Prostate gland (tissue), 2 donors: ENCODE data around the gene PDE4D. TPM values are rescaled to one million over a fixed set of nuclear protein-coding genes. Genes with fewer than 3 reads are reported as not detected.

Source experiments
- DNase-seq: peaks from one replicate; pipeline ENCODE4 v3.0.0-alpha.2; 2019; ENCODE audit warnings: low spot score
- H3K27ac ChIP-seq, 2 donors: fragments of 200-600 bp; sonication (generic); 2 replicates each; pipeline ENCODE4 v1.5.1; 2017 to 2019
- H3K27me3 ChIP-seq: fragments of 200-600 bp; sonication (generic); replicated peaks from 2 replicates; pipeline ENCODE4 v1.5.1; 2019; ENCODE audit not compliant: insufficient read depth
- H3K36me3 ChIP-seq, 2 donors: fragments of 200-600 bp; sonication (generic); 1 replicate in 1 of 2; 2 replicates in 1 of 2; pipeline versions ENCODE4 v1.5.1 to v1.8.1; 2017 to 2019
- H3K4me1 ChIP-seq: fragments of 200-600 bp; sonication (generic); replicated peaks from 2 replicates; pipeline ENCODE4 v1.5.1; 2019
- H3K4me3 ChIP-seq, 2 donors: fragments of 200-600 bp; sonication (generic); 2 replicates each; pipeline ENCODE4 v1.5.1; 2017 to 2019
- H3K9me3 ChIP-seq: fragments of 200-600 bp; sonication (generic); 2 replicates; pipeline ENCODE4 v1.5.1; 2017
- POLR2A ChIP-seq: fragments of 450-650 bp; IDR thresholded peaks from one replicate; pipeline ENCODE4 v1.6.1; 2016; ENCODE audit warnings: antibody characterized with exemption, mild to moderate bottlenecking
- POLR2AphosphoS5 ChIP-seq: sonication (generic); formaldehyde crosslinking; IDR thresholded peaks from one replicate; pipeline ENCODE4 v1.6.1; 2017; ENCODE audit warnings: antibody characterized with exemption
- WGBS: methylation state at CpG from one replicate; pipeline ENCODE4 v1.1.5; 2018; 5-methylcytosine and 5-hydroxymethylcytosine counted together
- intact Hi-C: fragments of 100-400 bp; cut with DNase I; formaldehyde crosslinking; loops from one replicate; pipeline ENCODE4 v1.14.2; 2022
- total RNA-seq, 2 donors: library from RNA; depleted of rRNA; stranded (reverse); fragments of >200 nt; gene quantifications; one replicate each; pipeline ENCODE4 v1.1.0, GENCODE V29; 2016
- TF ChIP-seq, protein P1 (sequence below), 4 experiments: fragments of 200-600 bp in 2 of 4; fragments of 450-650 bp in 2 of 4; sonication (generic) in 2 of 4; IDR thresholded peaks; 1 replicate in 3 of 4; 2 replicates in 1 of 4; pipeline ENCODE4 v1.5.1; 2016 to 2019; ENCODE audit warnings: antibody characterized with exemption in 4 of 4, mild to moderate bottlenecking in 2 of 4, moderate library complexity in 2 of 4

Gene PDE4D
- total RNA-seq, 2 donors from 2014 or later, result 64.2 to 75.6 TPM

DNA sequence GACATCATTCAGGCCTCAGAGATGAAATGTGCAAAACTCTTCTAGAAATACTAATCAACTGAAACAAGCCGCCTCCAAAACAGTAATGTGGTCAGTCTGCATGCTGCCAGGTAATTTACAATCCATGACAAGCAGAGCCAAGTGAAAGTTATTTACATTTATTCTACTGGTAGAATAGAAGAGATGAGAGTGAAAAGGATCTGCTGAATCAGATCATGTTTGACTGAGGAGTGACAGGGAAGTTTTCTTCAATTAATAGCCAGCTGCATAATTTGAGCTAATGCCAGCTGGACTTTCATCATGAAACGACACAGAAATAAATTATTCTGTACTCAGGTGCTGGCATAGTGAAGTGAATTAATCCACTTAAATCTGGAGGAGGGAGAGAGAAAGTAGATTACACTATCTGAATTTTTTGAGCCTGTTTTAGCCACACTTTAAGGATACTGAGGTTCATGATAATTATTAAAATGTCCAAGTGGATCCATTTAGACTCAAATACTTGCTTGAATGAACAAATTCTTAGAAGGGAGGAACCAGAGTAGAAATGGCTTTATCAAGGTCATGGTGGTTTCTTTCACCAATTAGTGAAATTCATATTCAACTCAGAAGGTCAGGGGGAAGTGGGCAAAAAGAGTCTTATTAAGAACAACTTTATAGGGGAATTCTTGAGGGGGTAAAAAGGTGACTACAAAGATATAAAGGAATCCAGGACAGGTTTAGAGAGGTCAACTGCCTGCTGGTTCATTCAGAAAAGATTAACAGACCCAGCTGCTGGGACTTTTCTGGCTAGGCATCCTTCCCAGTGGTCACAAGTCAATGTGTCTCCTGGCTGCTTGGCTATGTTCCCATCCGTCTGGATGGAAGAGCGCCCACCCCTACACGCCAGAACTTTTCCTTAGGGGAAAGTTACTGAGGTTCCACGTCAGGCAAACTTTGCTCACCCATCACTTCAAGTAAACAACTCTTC lies 350.4 kb downstream of the PDE4D start:
- no peaks in the 10 kb centered on the region for H3K9me3 ChIP-seq
- peaks cover 2% of the 10 kb centered on the region for H3K4me1 ChIP-seq
- no peak for DNase-seq
- intact Hi-C loops, result no loop called here
- H3K27ac ChIP-seq, result peak overlapping the region; percentile 5 to 45
- WGBS, result 28% methylated on average over 6 of the region's 6 CpGs
- H3K4me3 ChIP-seq, result no peak overlapping the region
- TF ChIP-seq, protein P1, sequence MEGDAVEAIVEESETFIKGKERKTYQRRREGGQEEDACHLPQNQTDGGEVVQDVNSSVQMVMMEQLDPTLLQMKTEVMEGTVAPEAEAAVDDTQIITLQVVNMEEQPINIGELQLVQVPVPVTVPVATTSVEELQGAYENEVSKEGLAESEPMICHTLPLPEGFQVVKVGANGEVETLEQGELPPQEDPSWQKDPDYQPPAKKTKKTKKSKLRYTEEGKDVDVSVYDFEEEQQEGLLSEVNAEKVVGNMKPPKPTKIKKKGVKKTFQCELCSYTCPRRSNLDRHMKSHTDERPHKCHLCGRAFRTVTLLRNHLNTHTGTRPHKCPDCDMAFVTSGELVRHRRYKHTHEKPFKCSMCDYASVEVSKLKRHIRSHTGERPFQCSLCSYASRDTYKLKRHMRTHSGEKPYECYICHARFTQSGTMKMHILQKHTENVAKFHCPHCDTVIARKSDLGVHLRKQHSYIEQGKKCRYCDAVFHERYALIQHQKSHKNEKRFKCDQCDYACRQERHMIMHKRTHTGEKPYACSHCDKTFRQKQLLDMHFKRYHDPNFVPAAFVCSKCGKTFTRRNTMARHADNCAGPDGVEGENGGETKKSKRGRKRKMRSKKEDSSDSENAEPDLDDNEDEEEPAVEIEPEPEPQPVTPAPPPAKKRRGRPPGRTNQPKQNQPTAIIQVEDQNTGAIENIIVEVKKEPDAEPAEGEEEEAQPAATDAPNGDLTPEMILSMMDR (IDR thresholded peaks at IDR 0.05), result no peak
- TF ChIP-seq POLR2A (no peak), POLR2AphosphoS5 (no peak)
- no peaks in the 10 kb centered on the region for H3K27me3 ChIP-seq
- H3K36me3 ChIP-seq, result no peaks in the 10 kb centered on the region

DNA sequence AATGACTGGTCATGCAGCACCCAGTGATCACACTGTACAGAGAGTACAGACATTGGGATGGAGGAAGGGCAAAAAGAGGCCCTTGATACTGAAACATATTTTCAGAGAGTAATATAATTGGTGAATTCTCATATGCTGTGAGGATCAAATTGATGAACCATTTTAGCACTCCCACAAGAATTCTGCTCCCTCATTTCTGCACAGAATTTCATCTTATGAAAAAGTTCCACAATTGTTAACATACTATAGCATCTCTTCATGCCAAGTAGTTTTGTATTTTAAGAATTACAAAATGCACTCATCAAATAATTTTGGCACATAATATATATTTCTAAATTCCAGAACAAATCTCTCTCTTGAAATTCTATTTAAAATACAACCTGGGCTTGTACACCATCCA lies 351.2 kb downstream of the PDE4D start:
- no peaks in the 10 kb centered on the region for H3K36me3 ChIP-seq
- no peak for DNase-seq
- H3K4me3 ChIP-seq, result no peak overlapping the region
- no peaks in the 10 kb centered on the region for H3K9me3 ChIP-seq
- no peaks in the 10 kb centered on the region for H3K27me3 ChIP-seq
- intact Hi-C loops, result no loop called here
- peaks cover 2% of the 10 kb centered on the region for H3K4me1 ChIP-seq
- no peak overlapping the region for H3K27ac ChIP-seq
- TF ChIP-seq, protein P1 (IDR thresholded peaks at IDR 0.05), result no peak
- TF ChIP-seq POLR2A (no peak), POLR2AphosphoS5 (no peak)

DNA sequence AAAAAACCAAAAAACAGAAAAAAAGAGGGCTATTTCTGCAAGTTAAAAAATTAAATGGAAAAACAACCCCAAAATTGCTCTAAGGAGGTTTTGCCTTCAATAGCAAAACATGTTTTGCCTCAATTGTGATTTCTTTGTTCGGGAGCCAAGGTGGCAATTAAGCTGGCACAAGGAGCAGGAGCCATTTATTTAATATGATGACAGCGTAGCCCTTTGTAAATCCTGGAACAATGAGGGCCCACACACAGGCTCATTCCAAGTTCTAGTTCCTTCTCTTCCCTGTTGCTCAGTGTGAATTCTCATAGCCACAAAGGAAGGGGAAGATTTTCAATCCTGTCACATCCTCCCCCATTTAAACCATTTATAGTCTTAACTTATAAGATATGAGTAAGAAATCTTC lies 353.2 kb downstream of the PDE4D start:
- Histone ChIP-seq H3K27ac (peak overlapping the region; percentile 28 to 37), H3K9me3 (no peaks in the 10 kb centered on the region), H3K4me1 (peaks cover 2% of the 10 kb centered on the region), H3K36me3 (no peaks in the 10 kb centered on the region), H3K4me3 (no peak overlapping the region), H3K27me3 (no peaks in the 10 kb centered on the region)
- 19% methylated on average over 2 of the region's 2 CpGs for WGBS
- TF ChIP-seq POLR2A (no peak), POLR2AphosphoS5 (peak; percentile 69)
- TF ChIP-seq, protein P1 (IDR thresholded peaks at IDR 0.05), result no peak
- intact Hi-C loops, result no loop called here
- DNase-seq, result peak; percentile 49

DNA sequence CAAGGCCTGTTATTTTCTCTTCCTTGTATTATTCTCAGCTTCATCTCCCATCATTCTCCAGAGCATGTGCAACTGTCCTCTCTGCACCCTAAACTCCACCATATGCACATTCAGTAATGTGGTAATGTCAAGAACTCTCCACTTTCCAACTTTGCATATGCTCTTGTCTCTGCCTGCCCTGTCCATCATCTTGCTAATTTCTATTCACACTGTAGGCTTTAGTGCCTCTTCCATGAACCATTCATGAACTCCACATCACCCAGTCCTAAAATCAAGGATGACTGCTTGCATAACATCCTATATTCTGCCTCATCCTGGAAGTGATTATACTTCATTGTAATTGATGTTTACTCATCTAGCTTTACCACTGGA lies 354.8 kb downstream of the PDE4D start:
- DNase-seq, result no peak
- intact Hi-C loops, result no loop called here
- H3K9me3 ChIP-seq, result no peaks in the 10 kb centered on the region
- H3K27ac ChIP-seq, result no peak overlapping the region
- H3K4me1 ChIP-seq, result peaks cover 2% of the 10 kb centered on the region
- H3K36me3 ChIP-seq, result no peaks in the 10 kb centered on the region
- H3K4me3 ChIP-seq, result no peak overlapping the region
- TF ChIP-seq POLR2A, result no peak
- TF ChIP-seq, protein P1 (IDR thresholded peaks at IDR 0.05), result no peak
- TF ChIP-seq POLR2AphosphoS5, result no peak
- H3K27me3 ChIP-seq, result no peaks in the 10 kb centered on the region
